ENCODE results near the gene CFAP61.

CFAP61 gene

DNA sequence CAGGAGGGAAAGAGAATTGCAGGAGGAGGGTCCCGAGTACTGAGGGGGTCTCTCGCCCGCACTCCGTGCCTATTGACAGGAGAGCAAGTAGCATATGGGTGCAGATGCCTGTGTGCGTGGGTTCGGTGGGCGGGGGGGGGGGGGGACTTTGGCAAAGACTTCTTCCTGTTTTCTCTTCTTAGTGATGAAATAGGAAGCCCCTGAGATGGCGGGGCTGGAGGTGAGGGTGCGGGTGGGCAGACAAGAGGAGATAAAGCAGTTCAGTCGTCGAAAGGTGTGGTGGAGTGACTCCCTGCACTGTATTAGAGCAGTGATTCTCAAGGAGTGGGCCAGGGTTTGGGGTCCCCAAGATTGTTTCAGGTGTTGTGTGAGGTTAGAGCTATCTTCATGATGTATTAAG, 31.4 kb upstream of the CFAP61 start:
- Mint-ChIP-seq H3K9me3 (no peaks in the 10 kb centered on the region), H3K27ac (peak overlapping the region; percentile 63), H3K27me3 (no peaks in the 10 kb centered on the region), H3K4me1 (peaks cover 29% of the 10 kb centered on the region), H3K36me3 (peaks cover 7% of the 10 kb centered on the region), H3K4me3 (no peak overlapping the region)
- DNase-seq (ENCODE audit: low spot score in 2 of 2) (no peak), ATAC-seq (ENCODE audit: low read depth) (no peak)

DNA sequence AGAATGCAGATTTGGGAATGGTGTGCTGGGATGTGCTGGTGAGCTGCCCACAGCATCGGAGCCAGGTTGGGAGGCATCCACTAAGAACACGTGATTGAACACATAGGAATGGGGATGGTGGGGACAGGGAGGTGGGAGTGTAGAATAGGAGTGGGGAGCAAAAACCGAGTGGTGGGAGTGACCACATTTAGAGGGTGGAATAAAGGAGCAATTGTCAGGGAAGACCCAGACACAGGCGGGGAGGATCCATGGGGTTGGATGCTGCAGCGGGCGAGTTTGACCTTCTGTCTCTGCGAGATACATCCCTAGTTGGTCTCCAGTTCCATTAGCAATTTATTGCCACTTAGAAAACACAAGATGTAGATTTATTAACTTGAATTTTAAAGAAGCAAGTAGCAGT, 30.5 kb upstream of the CFAP61 start:
- no peak for DNase-seq (ENCODE audit: low spot score in 2 of 2)
- Mint-ChIP-seq H3K27ac (peak overlapping the region; percentile 3), H3K4me1 (peaks cover 29% of the 10 kb centered on the region), H3K36me3 (peaks cover 10% of the 10 kb centered on the region), H3K27me3 (no peaks in the 10 kb centered on the region), H3K9me3 (no peaks in the 10 kb centered on the region), H3K4me3 (no peak overlapping the region)
- no peak for ATAC-seq (ENCODE audit: low read depth)

DNA sequence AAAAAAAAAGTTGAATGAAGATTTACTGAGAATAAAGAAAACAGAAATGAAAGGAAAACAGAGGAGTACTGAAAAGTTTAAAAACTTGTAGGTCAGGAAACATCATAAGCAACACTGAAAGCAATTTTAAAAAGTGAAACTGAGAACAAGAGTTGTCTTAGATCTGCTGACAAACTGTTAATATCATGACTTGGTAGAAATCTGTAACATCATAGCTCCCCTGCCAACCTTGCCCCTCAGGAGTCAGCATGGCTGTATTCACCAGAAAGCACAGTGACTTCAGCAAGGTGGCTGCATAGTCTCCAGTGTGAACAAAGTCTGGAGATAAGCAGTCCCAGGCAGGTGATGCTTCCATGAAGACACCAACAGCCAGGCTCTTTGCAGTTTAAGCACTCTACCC, 29.8 kb upstream of the CFAP61 start:
- no peak overlapping the region for H3K4me3 Mint-ChIP-seq
- no peaks in the 10 kb centered on the region for H3K27me3 Mint-ChIP-seq
- H3K27ac Mint-ChIP-seq, result no peak overlapping the region
- peaks cover 29% of the 10 kb centered on the region for H3K4me1 Mint-ChIP-seq
- peaks cover 12% of the 10 kb centered on the region for H3K36me3 Mint-ChIP-seq
- H3K9me3 Mint-ChIP-seq, result no peaks in the 10 kb centered on the region
- DNase-seq (ENCODE audit: low spot score in 2 of 2), result no peak
- ATAC-seq (ENCODE audit: low read depth), result no peak

- H3K27ac Mint-ChIP-seq, result peak overlapping the region; percentile 70
Measured at GRCh38 chr20:20023395-20023794, 28.9 kb upstream of the CFAP61 start.

DNA sequence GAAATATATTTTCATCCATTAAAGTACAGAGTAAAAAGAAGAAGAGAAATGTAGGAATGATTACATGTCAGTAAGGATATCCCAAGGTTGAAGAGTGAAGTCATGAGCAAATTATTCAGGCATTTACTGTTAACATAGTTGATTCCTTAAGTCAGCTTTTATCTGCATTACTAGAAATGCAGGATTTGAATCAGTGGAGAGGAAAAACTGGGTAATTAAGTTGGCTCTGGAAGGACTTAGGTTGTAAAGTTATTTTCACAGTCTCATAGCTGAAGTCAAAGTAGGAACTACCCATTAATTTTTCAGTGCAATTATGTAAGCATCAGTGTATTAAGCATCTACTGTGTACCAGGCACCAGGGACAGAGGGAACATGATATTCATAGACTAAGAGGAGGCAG, 27.4 kb upstream of the CFAP61 start:
- peak overlapping the region; percentile 82 for H3K27ac Mint-ChIP-seq
- H3K9me3 Mint-ChIP-seq, result no peaks in the 10 kb centered on the region
- ATAC-seq (ENCODE audit: low read depth) (no peak), DNase-seq (ENCODE audit: low spot score in 2 of 2) (no peak)
- no peaks in the 10 kb centered on the region for H3K27me3 Mint-ChIP-seq
- H3K4me3 Mint-ChIP-seq, result no peak overlapping the region
- peaks cover 17% of the 10 kb centered on the region for H3K4me1 Mint-ChIP-seq
- H3K36me3 Mint-ChIP-seq, result peaks cover 12% of the 10 kb centered on the region

More at GRCh38 chr20:20023395-20023794, 28.9 kb upstream of the CFAP61 start:
- no peak for ATAC-seq (ENCODE audit: low read depth)
- no peak for DNase-seq (ENCODE audit: low spot score in 2 of 2)
- H3K4me3 Mint-ChIP-seq, result no peak overlapping the region
- H3K27me3 Mint-ChIP-seq, result no peaks in the 10 kb centered on the region
- peaks cover 22% of the 10 kb centered on the region for H3K4me1 Mint-ChIP-seq
- H3K36me3 Mint-ChIP-seq, result peaks cover 10% of the 10 kb centered on the region
- no peaks in the 10 kb centered on the region for H3K9me3 Mint-ChIP-seq

- peak overlapping the region; percentile 72 for H3K27ac Mint-ChIP-seq
Measured at GRCh38 chr20:20027284-20027683, 25.0 kb upstream of the CFAP61 start.

DNA sequence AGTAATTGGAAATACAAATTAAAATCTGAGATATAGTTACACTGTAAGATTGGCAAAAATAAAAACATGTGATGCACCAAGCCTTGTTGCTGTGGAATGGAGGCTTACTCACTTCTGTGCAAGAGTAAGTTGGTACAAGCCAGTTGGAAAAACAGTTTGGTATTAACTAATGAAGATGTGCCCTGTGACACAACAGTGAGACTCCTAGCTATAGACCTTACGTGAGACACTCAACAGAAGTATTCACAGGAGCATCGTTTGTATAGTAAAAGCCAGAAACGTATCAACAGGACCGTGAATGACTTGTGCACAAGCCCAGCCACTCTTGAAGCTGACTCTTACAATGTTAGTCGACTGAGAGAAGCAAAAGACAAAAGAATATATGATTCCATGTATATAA, 20.5 kb upstream of the CFAP61 start:
- no peaks in the 10 kb centered on the region for H3K27me3 Mint-ChIP-seq
- ATAC-seq (ENCODE audit: low read depth) (no peak), DNase-seq (ENCODE audit: low spot score in 2 of 2) (no peak)
- H3K4me1 Mint-ChIP-seq, result peaks cover 1% of the 10 kb centered on the region
- H3K27ac Mint-ChIP-seq, result peak overlapping the region; percentile 35
- H3K9me3 Mint-ChIP-seq, result no peaks in the 10 kb centered on the region
- peaks cover 20% of the 10 kb centered on the region for H3K36me3 Mint-ChIP-seq
- no peak overlapping the region for H3K4me3 Mint-ChIP-seq

More at GRCh38 chr20:20027284-20027683, 25.0 kb upstream of the CFAP61 start:
- no peaks in the 10 kb centered on the region for H3K4me1 Mint-ChIP-seq
- ATAC-seq (ENCODE audit: low read depth) (no peak), DNase-seq (ENCODE audit: low spot score in 2 of 2) (no peak)
- no peak overlapping the region for H3K4me3 Mint-ChIP-seq
- H3K9me3 Mint-ChIP-seq, result no peaks in the 10 kb centered on the region
- peaks cover 15% of the 10 kb centered on the region for H3K36me3 Mint-ChIP-seq
- H3K27me3 Mint-ChIP-seq, result no peaks in the 10 kb centered on the region

DNA sequence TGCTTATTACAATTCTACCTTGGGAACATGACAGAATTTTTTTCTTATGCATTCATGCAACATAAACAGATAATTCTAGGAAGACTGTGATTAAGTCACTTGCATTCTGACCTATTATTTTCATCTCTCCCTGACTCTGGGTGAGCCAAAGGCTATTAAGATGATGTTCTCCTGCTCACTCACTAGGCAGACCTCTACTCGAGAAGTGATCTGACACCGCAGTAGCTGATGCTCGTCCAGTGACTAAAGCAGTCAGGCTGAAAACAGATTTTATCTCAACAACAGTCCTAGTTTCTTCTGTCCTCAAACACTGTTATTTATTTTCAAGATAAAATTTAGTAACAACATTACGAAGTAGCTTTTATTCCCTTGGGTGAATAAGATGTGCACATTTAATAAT, 17.8 kb upstream of the CFAP61 start:
- H3K4me1 Mint-ChIP-seq, result peaks cover 3% of the 10 kb centered on the region
- no peaks in the 10 kb centered on the region for H3K27me3 Mint-ChIP-seq
- ATAC-seq (ENCODE audit: low read depth) (no peak), DNase-seq (ENCODE audit: low spot score in 2 of 2) (no peak)
- no peaks in the 10 kb centered on the region for H3K9me3 Mint-ChIP-seq
- peaks cover 27% of the 10 kb centered on the region for H3K36me3 Mint-ChIP-seq
- H3K4me3 Mint-ChIP-seq, result no peak overlapping the region
- no peak overlapping the region for H3K27ac Mint-ChIP-seq

DNA sequence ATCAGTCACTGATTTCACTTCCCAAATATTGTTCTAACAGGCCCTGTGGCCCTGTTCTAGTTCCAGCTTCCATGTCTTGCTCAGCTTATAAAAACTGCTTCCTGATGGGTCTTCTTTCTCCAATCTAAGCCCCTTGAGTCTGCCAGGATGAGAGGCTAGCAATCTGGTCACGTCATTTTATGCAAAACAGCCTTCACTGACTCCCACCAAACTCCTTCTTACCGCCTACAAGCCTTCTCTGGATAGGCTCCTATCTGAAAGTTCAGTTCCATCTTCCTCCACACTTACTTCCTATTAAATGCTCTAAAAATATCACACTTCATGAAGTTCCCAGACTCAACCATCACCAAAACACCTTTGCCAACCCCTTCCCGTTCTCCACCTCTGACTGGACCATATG, 15.6 kb upstream of the CFAP61 start:
- peaks cover 28% of the 10 kb centered on the region for H3K36me3 Mint-ChIP-seq
- no peaks in the 10 kb centered on the region for H3K27me3 Mint-ChIP-seq
- peak overlapping the region; percentile 26 for H3K27ac Mint-ChIP-seq
- ATAC-seq (ENCODE audit: low read depth) (no peak), DNase-seq (ENCODE audit: low spot score in 2 of 2) (no peak)
- H3K9me3 Mint-ChIP-seq, result no peaks in the 10 kb centered on the region
- H3K4me1 Mint-ChIP-seq, result peaks cover 3% of the 10 kb centered on the region
- H3K4me3 Mint-ChIP-seq, result no peak overlapping the region

- peaks cover 28% of the 10 kb centered on the region for H3K36me3 Mint-ChIP-seq
- no peaks in the 10 kb centered on the region for H3K9me3 Mint-ChIP-seq
- ATAC-seq (ENCODE audit: low read depth), result no peak
- no peak overlapping the region for H3K27ac Mint-ChIP-seq
- H3K27me3 Mint-ChIP-seq, result no peaks in the 10 kb centered on the region
- H3K4me3 Mint-ChIP-seq, result no peak overlapping the region
- H3K4me1 Mint-ChIP-seq, result peaks cover 3% of the 10 kb centered on the region
- no peak for DNase-seq (ENCODE audit: low spot score in 2 of 2)
Measured at GRCh38 chr20:20037960-20038359, 14.4 kb upstream of the CFAP61 start.

- Mint-ChIP-seq H3K4me1 (peaks cover 3% of the 10 kb centered on the region), H3K9me3 (no peaks in the 10 kb centered on the region), H3K4me3 (no peak overlapping the region), H3K27me3 (no peaks in the 10 kb centered on the region), H3K27ac (no peak overlapping the region), H3K36me3 (peaks cover 28% of the 10 kb centered on the region)
- no peak for ATAC-seq (ENCODE audit: low read depth)
- DNase-seq (ENCODE audit: low spot score in 2 of 2), result no peak
Measured at GRCh38 chr20:20038586-20038985, 13.7 kb upstream of the CFAP61 start.

GRCh38 chr20:20039752-20040387, 12.5 kb upstream of the CFAP61 start:
- H3K4me1 Mint-ChIP-seq, result peaks cover 3% of the 10 kb centered on the region
- no peak overlapping the region for H3K27ac Mint-ChIP-seq
- H3K36me3 Mint-ChIP-seq, result peaks cover 32% of the 10 kb centered on the region
- ATAC-seq (ENCODE audit: low read depth), result no peak
- DNase-seq (ENCODE audit: low spot score in 2 of 2), result no peak
- H3K27me3 Mint-ChIP-seq, result no peaks in the 10 kb centered on the region
- no peak overlapping the region for H3K4me3 Mint-ChIP-seq
- H3K9me3 Mint-ChIP-seq, result no peaks in the 10 kb centered on the region

DNA sequence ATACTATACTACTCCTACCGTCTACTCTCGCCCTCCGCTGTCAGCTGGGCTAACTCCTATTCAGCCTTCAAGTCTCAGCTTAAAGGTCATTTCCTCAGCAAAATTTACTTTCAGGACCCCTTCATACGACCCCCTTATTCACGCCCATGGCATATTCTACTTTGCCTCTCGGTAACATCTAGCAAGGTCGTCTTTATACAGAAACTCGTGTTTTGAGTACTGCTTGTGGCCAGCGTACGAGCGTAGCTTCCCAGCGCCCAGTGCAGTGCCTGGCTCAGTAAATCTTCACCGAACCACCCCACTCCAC, 612 bp upstream of the CFAP61 start:
- Mint-ChIP-seq H3K27me3 (no peaks in the 10 kb centered on the region), H3K4me1 (peaks cover 8% of the 10 kb centered on the region), H3K4me3 (peak overlapping the region; percentile 90), H3K27ac (peak overlapping the region; percentile 98), H3K36me3 (peaks cover 18% of the 10 kb centered on the region), H3K9me3 (no peaks in the 10 kb centered on the region)
- ATAC-seq (ENCODE audit: low read depth) (peak; percentile 6), DNase-seq (ENCODE audit: low spot score in 2 of 2) (no peak)

- ATAC-seq (ENCODE audit: low read depth) (no peak), DNase-seq (ENCODE audit: low spot score in 2 of 2) (no peak)
- no peaks in the 10 kb centered on the region for H3K9me3 Mint-ChIP-seq
- H3K36me3 Mint-ChIP-seq, result no peaks in the 10 kb centered on the region
- H3K27ac Mint-ChIP-seq, result no peak overlapping the region
- H3K4me3 Mint-ChIP-seq, result no peak overlapping the region
- no peaks in the 10 kb centered on the region for H3K4me1 Mint-ChIP-seq
- peaks cover 6% of the 10 kb centered on the region for H3K27me3 Mint-ChIP-seq
Measured at GRCh38 chr20:20060234-20060998, 8.1 kb downstream of the CFAP61 start.
